Stromal cell of bone marrow (primary cell): Measurements from ENCODE around the gene COL13A1.
A peak's percentile ranks its signal among the peaks of the same experiment; 100 is the strongest.

Experiments used
- DNase-seq: peaks from one replicate; pipeline ENCODE4 v3.0.0-alpha.2; 2012; ENCODE audit warnings: low read depth

COL13A1 gene

GRCh38 chr10:69885379-69886013 is 83.8 kb downstream of the COL13A1 start:
- no peak for DNase-seq

DNA sequence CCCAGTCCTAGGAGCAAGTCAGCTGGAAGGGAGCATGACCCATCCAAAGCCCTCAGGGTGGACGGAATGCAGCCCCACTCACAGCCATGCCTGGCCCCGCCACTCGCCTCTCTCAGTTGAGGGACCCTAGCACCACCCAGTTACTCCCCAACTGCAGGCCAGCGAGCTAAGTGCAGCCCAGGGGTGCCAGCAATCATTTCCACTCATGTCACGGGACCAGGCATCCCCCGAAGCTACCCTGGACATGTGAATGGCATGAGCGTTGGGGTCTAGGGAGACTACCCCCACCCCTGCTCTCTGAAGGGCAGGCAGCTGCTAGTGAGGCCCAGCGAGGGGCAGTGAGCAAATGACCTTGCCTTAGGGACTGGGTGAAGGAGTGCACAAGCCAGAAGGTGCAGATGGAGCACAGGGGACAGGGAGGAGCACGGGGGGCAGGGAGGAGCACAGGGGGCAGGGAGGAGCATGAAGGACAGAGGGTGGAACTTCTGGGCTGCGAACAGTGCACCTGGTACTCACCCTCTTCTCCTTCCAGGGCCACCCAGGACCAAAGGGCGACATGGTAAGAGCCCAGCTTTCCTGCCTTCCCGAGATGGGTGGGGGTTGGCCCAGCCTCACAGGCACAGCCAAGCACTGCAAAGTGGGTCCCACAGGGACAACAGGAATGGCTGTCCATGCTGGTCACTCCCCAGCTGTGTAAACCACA is 87.3 kb downstream of the COL13A1 start:
- DNase-seq = no peak

DNA sequence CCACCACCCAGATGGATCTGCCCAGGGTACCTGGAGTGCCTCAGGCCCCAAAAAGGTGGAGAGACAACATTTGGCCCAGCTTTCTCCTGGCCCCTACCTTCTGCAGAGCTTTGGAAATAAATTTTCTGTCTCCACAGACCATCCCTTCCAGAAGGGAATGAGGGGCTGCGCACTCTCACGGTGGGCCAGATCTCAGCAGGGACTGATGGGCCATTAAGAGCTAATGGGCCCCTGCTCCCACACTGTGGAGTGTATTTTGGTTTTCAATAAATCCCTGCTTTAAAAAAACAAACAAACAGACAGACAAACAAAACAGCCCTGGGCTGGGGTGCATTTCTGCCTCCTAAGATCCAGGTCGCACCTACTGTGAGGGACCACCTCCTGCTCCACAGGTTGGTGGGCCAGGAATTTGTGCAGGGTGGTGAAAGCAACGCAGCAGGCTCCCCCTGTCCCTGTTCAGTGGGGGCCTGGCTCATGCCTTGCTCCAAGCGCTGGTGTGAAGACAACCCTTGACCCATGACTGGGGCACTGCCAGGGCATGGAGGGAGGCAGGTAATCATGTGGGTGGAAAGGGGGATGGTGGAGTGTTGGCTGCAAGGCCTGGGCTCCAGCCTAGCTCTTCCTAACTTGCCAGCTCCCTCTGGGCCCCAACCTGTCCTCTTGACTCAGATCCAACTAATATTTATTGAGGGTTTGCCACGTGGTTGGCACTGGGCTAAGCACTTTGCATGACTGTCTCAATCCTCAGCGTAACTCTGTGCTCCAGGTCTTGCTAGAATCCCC is 88.5 kb downstream of the COL13A1 start:
- no peak for DNase-seq

GRCh38 chr10:69891057-69891617 is 89.4 kb downstream of the COL13A1 start:
- DNase-seq = no peak

GRCh38 chr10:69892406-69892805 is 90.7 kb downstream of the COL13A1 start:
- no peak for DNase-seq

DNA sequence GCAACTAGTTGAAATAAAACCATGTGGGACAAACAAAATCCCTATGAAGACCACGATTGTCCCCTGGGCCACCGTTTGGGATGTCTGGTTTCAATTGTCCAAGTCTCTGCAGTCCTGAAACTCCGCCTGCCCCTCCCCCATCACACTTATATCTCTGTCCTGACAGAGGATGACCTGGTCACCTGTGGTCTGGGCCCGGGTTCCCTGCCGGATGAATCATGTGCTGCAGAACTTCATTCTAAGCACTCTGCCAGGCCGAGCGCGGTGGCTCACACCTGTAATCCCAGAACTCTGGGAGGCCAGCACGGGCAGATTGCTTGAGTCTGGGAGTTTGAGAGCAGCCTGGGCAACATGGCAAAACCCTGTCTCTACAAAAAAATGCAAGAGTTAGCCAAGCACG is 91.1 kb downstream of the COL13A1 start:
- DNase-seq = no peak

GRCh38 chr10:69893271-69893900 is 91.7 kb downstream of the COL13A1 start:
- DNase-seq = no peak

- DNase-seq = no peak
These were observed 92.5 kb downstream of the COL13A1 start for GRCh38 chr10:69894156-69894555.

DNA sequence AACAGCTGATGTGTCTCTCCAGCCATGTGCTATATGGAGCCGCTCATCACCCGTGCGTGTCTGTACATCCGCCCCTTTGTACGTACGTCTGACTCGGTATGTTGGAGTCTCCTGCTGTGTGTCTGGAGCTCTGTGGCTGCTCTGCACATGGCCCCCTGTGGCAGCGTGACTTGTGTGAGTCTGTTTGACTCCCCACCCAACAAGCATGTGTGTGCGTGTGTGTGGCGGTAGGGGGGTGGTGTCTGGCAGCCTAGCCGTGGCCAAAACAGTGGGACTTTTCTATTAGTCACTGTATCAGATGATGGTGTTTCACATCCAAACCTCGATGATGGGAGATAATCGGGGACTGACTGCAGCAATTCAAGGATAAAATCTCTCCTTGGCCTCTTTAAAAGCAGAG is 94.1 kb downstream of the COL13A1 start:
- DNase-seq = peak; percentile 80

DNA sequence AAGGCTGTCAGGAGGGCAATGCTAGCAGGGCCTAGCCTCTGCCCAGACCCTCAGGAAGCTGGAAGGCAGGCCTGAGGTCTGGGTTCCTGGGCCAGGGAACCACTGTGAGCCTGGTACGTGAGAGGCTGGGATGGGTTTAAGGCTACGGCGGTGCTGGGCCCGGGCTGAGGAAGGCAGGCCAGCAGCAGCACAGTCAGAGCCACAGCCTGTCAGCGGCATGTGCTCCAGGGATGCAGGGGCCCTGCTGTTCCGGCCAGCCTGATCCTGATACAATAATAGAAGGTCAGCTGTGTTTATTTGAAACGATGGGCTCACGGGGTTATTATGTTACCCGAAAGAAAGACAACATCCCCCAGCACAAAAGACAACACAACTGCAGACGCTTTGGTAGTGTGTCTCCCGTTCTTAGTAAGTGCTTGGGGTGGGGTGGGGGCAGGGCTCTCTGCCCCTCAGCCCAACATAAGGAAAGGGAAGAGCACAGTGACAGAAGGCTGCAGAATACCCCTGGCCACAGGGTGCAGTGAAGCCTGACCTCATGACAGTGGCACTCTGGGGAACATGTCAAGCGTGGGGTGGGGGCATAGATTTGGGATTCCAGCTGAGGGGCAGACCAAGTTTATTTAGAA is 95.0 kb downstream of the COL13A1 start:
- no peak for DNase-seq

DNA sequence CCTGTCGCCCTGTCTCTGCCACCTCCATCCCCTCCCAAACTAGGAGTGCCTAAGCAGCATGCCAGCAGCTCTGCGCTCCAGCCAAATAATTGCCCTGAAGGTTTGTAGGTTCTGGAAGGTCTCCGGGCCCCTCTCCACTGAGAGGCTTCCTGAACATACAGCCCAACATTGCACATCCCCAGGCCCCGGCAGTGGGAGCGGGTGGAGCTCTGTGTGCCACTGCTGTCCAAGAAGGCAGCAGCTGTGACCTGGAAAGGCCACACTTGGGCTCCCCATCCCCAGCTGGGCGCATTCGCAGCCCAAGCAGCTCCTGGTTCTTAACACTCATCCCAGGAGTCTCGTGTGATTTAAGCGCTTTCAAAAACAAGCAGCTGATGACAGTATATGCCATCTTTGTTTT is 95.7 kb downstream of the COL13A1 start:
- DNase-seq = no peak

DNA sequence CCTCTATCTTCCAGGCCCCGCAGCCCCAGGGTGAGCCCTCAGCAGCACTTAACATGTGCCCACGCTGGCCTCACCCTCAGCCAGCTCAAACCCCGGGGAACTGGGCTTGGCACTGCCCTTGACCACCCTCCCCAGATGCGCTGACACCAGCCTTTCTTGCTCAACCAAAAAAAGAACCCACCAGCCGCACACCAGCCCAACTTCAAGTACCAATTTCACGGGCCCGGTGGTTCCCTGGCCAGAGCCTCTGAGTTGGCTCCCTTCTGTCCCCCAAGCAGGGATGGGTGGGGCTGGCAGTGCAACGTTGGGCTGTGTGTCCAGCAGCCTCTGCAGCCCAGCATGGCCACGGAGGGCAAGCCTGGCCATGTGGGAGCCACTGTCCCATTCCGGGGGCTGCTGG is 96.3 kb downstream of the COL13A1 start:
- DNase-seq = no peak

DNA sequence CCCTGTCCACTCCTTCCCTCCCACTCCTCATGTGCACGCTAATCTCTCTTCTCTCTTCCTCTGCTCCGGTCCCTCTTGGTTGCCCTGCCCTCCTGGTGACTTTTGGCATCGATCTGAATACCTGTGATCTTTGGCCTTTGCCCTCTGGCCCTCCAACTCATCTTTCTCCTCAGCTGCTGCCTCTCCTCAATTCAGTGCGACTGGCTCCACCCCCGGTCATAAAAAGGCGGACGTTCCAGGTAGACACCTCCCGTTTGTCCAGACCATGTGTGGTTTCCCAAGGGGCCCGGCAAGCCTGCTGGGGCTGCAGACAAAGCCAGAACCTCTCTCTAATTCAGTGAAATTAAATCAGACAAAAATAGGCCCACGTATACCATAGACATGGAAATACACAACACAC is 96.8 kb downstream of the COL13A1 start:
- no peak for DNase-seq

- DNase-seq = no peak
These were observed 97.2 kb downstream of the COL13A1 start for GRCh38 chr10:69898941-69899340.

GRCh38 chr10:69899727-69900595 is 98.3 kb downstream of the COL13A1 start:
- DNase-seq = no peak

DNA sequence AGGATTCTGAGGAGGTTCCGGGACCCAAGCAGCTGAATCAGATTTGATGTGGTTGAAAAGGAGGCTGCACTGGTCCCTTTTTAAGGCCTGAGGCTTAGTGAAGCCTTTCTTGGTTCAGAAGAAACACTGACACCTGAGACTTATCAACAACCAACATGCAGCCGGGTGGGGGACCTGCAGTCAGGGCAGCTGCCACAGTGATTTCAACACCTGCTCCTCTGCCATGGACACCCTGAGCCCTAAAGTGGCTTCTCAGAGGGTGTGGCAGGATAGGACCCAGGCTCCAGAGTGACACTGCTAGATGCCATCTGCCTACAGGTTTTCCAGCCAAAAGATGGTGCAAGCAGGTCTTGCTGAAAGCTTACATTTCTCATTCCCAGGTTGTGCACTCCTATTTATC is 99.3 kb downstream of the COL13A1 start:
- DNase-seq = no peak

DNA sequence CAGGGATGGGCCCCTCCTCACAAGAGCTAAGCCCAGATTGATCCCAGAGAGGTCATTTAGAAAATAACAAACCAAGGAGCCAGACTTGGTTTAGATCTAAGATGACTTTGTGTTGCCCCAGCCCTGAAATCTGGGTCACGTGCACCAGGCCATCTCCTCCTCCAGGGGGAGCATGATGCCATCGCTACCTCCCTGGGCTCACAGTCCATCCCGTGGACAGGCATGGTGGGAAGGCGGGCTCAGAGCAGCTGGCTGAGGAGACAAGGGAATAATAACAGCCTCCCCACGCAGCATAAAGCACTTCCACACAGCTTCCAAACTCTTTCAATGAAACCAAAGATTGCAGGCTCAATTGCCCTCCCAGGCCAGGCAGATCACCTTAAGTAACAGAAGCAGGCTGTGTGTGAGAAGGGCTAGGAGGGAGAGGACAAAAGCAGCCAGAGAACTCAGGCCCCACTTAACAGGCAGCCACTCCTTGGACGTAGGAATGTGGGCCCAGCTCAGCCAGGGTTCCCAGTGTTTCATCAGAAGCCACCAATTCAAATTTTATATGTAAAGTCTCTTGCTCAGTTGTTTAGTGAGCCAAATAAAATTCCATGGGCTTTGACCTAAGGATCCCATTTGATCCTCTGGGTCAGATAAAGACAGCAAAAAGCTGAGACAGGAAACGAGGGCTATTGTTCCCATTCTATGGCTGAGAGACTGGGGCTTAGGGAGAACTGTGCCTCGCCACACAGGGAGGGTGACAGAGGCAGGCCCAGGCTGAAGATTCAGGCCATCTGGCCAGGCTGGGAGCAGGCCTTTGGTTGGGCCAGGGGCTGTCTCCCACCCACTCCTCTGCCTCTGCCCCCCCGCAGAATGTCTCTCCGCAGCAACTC is 100.2 kb downstream of the COL13A1 start:
- DNase-seq = peak; percentile 25

- DNase-seq = no peak
These were observed 101.3 kb downstream of the COL13A1 start for GRCh38 chr10:69902835-69903535.

DNA sequence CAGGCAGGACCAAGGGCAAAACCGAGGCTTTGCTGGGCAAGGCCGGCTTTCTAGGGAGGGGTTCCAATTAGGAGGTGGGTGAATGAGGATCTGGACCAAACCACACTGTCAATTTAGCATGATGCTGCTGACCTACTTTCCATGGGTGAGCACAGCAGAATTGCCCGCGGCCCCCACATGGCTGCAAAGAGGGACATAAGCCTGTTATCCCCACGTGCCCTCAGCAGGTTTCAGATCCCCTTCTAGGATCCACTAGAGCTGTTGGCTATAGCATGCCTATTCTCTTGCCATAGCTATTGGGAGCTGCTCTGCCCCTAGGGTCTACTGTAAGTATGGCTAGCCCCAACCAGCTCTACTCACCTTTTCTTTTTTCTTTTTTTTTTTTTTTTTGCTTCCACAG is 102.8 kb downstream of the COL13A1 start:
- DNase-seq = no peak
